Cardiac septum (tissue), 1 donor: ENCODE data around the gene GCM1. TPM values are rescaled to one million over a fixed set of nuclear protein-coding genes. Genes with fewer than 3 reads are reported as not detected.
"Not testable (repeated sequence)": the region's sequence is repeated elsewhere in the genome, so short reads cannot be mapped to it uniquely, and the experiment has no call there.

ENCODE experiments used
- DNase-seq: peaks from one replicate; pipeline ENCODE4 v3.0.0-alpha.2; 2020; ENCODE audit warnings: low spot score
- intact Hi-C: fragments of 100-400 bp; cut with DNase I; formaldehyde crosslinking; loops from one replicate; pipeline ENCODE4 v1.14.0; 2022
- long read RNA-seq: library from polyadenylated mRNA; unstranded; transcript quantifications from one replicate; pipeline ENCODE4 v2.0.0, GENCODE V29; 2021
- total RNA-seq: library from RNA; stranded (reverse); fragmentation: NEBNext Ultra II Directional; extraction: Animal tissue kit (Norgen Biotek cat#: 25700); gene quantifications from one replicate; pipeline ENCODE4 v1.2.1, GENCODE V29; 2021
- donor health status: DM: no; HTN: no; CAD: no.

GCM1 gene, protein sequence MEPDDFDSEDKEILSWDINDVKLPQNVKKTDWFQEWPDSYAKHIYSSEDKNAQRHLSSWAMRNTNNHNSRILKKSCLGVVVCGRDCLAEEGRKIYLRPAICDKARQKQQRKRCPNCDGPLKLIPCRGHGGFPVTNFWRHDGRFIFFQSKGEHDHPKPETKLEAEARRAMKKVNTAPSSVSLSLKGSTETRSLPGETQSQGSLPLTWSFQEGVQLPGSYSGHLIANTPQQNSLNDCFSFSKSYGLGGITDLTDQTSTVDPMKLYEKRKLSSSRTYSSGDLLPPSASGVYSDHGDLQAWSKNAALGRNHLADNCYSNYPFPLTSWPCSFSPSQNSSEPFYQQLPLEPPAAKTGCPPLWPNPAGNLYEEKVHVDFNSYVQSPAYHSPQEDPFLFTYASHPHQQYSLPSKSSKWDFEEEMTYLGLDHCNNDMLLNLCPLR
- not detected for total RNA-seq
- long read RNA-seq = 0 reads

GRCh38 chr6:53148684-53149083, at the start of gene GCM1:
TSS of gene GCM1 (minus strand) at chr6:53148841. CDS start at chr6:53145632, 3,209 bp downstream.
- intact Hi-C loops = no loop called here
- no peak for DNase-seq

DNA sequence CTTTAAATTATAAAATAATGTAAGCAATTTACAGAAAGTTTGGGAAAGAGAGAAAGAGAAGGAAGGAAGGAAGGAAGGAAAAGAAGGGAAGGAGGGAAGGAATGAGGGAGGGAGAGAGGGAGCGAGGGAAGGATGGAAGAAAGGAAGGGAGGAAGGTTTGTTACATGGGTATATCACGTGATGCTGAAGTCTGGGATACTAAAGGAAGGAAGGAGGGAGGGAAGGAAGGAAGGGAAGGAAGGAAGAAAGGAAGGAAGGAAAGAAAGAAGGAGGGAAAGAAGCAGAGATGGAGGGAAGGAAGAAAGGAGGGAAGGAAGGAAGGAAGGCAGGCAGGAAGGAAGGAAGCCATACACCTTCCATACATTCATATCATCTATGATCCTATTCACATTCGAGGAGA, 48.9 kb upstream of the GCM1 start:
- intact Hi-C loops = no loop called here
- no peak for DNase-seq

DNA sequence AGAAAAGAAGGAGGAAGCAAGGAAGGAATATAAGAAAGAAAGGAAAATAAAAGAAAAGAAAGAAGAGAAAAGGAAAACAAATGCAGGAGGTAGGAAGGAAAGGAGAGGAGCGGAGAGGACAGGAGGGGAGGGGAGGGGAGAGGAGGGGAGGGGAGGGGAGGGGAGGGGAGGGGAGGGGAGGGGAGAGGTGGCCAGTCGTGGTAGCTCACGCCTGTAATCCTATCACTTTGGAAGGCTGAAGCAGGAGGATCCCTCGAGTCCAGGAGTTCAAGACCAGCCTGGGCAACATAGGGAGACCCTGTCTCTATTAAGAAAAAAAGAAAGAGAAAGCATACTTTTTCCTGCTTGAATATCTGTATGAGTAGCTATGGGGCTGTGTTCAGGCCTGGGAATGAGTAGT, 46.4 kb upstream of the GCM1 start:
- intact Hi-C loops = no loop called here
- DNase-seq = no peak

DNA sequence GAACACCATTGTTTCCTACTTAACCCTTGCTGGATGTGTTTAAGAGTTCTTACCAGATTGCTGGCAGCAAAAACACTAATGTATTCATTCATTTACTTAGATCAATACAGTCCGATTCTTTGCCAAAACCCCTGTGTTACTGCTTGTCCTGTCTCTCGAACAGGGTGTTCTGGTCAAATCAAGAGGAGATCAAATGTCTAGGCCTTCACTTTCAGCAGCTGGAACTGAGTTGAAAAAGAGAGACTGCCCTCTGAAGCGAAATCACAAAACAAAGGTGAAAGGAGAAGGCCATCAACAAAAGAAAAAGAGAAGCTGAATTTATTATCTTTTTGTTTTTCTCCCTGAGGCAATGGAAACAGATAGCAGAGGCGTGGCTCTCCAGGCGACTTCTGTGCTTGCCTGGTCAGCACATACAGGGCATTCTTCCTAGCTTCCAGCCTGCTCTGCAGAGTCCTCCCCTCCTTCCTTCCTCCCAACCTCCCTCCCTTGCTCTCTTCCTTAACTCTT, 44.1 kb upstream of the GCM1 start:
- intact Hi-C loops = no loop called here
- DNase-seq = no peak

DNA sequence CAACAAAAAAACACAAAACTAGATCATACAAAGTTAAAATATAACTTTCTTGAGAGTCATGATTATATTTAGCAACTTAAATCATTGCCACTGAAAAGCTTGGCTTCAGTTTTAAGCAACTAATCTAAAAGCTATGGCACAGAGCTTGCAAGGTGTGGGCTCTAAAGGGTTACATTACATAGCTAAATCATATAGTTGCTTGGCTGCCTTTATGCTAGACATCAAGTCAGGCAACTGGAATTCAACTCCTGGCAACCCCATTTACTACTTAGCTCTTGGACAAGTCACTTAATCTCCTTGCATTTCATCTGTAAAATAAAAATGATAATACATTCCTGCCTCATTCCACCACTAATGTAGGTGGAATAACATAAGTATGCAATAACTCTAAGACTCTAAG, 40.9 kb upstream of the GCM1 start:
- intact Hi-C loops = no loop called here
- DNase-seq = no peak

DNA sequence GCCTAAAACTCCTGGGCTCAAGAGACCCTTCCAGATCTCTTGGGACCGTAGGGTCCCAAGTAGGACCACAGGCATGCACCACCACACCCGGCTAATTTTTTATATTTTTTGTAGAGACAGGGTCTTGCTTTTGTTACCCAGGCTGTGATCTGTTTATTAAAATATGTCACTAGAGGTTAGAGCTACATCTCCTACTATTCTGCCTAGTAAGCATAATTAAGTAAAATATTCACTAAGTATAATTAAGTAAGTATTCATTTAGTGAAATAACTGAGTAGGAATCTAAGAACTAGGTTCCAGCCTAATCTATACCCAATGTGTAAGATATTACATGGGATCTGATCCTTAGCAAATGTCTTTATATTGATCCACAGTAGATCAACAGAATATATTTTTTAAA, 40.2 kb upstream of the GCM1 start:
- intact Hi-C loops = no loop called here
- DNase-seq = no peak

- DNase-seq = no peak
- intact Hi-C loops = no loop called here
Observed at GRCh38 chr6:53180678-53181077, 32.0 kb upstream of the GCM1 start.

- intact Hi-C loops = loop anchor here (2.0 to 10.0 kb wide), 2 partner anchors 115 to 235 kb away; no protein-coding TSS in a partner anchor
- DNase-seq = no peak
Observed at GRCh38 chr6:53179961-53180651, 31.5 kb upstream of the GCM1 start.

DNA sequence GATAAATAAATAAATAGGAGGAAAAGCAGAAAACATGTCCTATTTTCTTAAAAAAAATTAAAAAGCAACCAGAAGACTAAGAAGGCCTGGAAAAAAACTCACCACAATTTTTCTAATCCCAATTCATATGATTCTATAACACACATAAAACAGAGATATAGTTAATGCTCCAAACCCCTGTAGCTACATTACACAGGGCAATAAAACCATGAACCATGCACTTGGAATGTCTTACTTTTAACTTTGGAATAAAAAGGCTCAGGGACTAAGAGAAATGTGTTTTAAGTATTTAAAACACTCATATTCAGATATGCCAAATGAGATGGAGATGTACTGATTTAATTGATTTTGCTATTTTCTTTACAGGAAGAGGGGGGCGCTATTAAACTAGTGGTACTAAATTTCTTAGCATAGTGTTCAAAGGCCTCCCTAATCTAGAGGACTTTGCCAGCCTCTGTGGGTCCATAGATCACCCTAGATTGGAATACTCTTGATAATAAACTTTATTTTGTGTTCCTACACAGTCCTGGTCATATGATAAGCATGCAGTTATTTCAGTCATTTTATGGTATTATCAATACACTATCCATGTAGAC, 30.3 kb upstream of the GCM1 start:
- intact Hi-C loops = loop anchor here (2.0 to 10.0 kb wide), 2 partner anchors 116 to 236 kb away; no protein-coding TSS in a partner anchor

DNA sequence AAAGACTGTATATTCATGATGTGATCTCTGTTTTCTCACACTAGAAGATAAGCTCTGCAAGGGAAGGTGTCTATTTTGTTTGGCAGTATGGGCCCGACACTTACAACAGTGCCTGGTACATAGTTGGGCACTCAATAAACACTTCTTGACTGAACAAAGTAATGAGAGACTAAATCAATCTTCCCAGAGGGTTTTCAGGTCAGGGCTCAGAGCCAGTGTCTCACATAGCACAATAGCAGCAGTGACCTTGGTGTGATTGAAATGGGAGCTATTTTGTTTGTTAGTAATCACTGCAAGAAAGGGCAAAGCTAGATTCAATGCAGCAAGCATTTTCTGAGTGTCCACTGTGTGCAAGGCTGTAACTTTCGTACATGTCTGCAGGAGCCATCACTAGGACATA, 26.4 kb upstream of the GCM1 start:
- no peak for DNase-seq
- intact Hi-C loops = loop anchor here (10.0 kb wide), 1 partner anchor 120 kb away; no protein-coding TSS in a partner anchor

More for the DNA sequence above, 30.3 kb upstream of the GCM1 start:
- DNase-seq = no peak

- DNase-seq = no peak
- intact Hi-C loops = loop anchor here (1.0 to 10.0 kb wide), 4 partner anchors 122 to 312 kb away; partner anchors contain the start of gene ELOVL5
Observed at GRCh38 chr6:53172468-53172803, 23.8 kb upstream of the GCM1 start.

- peak; percentile 96 for DNase-seq
- intact Hi-C loops = loop anchor here (1.0 to 10.0 kb wide), 4 partner anchors 123 to 312 kb away; partner anchors contain the start of gene ELOVL5
Observed at GRCh38 chr6:53171605-53172467, 23.2 kb upstream of the GCM1 start.

DNA sequence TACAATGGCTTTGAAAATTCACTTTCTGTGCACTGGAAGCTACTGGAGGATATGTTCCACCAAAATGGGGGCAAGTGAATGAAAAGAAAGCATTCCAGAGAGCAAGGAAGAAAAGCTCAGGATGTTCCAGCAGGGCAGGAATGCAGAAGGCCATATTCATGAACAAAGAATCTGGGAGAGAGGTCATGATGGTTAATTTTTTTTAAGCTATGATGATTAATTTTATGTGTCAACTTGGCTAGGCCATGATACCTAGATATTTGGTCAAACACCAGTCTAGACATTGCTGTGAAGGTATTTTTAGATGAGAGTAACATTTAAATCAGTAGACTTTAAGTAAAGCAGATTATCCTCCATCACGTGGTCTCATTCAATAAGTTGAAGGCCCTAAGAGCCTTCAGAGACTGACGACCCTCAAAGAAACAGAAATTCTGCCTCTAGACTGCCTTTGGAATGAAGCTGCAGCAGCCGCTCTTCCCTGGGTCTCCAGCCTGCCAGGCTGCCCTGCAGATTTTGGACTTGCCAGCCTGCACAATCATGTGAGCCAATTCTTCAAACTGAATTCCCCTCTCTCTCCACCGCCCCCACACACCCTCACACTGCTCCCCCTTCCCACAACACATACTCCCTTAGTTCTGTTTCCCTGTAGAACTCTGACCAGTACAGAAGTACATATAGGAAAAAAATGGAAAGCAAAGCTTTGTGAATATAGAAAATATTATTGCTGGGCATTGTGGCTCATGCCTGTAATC, 20.1 kb upstream of the GCM1 start:
- intact Hi-C loops = no loop called here

DNA sequence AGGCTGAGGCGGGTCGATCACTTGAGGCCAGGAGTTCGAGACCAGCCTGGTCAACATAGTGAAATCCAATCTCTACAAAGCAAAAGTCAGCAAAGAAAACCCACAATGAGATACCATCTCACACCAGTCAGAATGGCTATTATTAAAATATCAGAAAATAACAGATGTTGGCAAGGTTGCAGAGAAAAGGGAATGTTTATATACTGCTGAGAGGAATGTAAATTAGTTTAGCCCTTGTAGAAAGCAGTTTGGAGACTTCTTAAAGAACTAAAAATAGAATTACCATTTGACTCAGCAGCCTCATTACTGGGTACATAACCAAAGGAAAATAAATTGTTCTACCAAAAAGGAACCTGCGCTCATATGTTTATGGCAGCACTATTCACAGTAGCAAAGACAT, 16.7 kb upstream of the GCM1 start:
- DNase-seq = no peak
- intact Hi-C loops = no loop called here

More for the DNA sequence above, 20.1 kb upstream of the GCM1 start:
- DNase-seq = no peak

- no peak for DNase-seq
- intact Hi-C loops = no loop called here
Observed at GRCh38 chr6:53162606-53163005, 14.0 kb upstream of the GCM1 start.

DNA sequence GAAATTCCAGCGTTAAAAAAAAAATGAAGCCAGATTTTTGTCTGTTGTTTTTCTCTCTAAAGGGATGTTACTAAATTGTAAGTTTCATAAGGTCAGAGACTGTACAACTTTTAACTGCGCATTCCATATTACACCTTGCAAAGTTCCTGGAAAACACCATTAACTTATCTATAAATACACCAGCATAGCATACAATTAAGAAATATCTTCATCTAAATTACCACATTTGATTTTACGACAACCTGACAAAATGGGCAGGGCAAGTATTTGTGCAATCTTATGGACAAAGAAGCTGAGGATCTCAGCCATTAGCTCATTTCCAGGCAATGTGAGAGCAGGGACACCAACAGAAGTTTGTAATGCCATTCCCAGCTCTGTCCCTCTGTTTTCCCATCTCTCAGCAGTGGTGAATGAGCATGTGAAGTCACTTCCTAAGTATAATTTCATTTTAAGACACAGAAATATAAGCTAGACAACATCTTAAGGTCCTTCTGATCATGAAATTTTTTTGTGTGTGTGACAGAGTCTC, 12.9 kb upstream of the GCM1 start:
- DNase-seq = no peak
- intact Hi-C loops = no loop called here

GRCh38 chr6:53159558-53159957, 10.9 kb upstream of the GCM1 start:
- no peak for DNase-seq
- intact Hi-C loops = no loop called here

DNA sequence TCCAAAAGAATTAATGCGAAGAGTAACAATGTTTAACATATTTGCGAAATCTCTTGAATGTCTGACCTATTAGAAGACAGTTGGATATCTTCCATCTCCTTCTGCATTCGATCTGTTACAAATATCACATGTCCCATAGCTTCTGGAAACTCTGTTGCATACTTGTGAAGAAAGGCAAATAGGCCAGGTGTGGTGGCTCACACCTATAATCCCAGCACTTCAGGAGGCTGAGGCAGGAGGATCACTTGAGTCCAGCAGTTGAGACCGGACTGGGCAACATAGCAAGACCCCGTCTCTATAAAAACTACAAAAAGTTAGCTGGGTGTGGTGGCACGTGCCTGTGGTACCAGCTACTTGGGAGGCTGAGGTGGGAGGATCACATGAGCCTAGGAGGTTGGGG, 9.4 kb upstream of the GCM1 start:
- DNase-seq, intact Hi-C loops: not testable (repeated sequence)
